Measurements from ENCODE around the gene PIK3AP1. TPM values are rescaled to one million over a fixed set of nuclear protein-coding genes. Genes with fewer than 3 reads are reported as not detected.
A peak's percentile ranks its signal among the peaks of the same experiment; 100 is the strongest.

PIK3AP1 gene
- total RNA-seq, 1 donor from 2014 or later, result not detected

- DNase-seq, result no peak
Observed at GRCh38 chr10:96641396-96642295, 78.7 kb downstream of the PIK3AP1 start.

- no peak for DNase-seq
Observed at GRCh38 chr10:96639899-96640298, 80.4 kb downstream of the PIK3AP1 start.

GRCh38 chr10:96638696-96639095 is 81.6 kb downstream of the PIK3AP1 start:
- no peak for DNase-seq

- no peak for DNase-seq
Observed at GRCh38 chr10:96638120-96638519, 82.2 kb downstream of the PIK3AP1 start.

- DNase-seq, result no peak
Observed at GRCh38 chr10:96637709-96638108, 82.6 kb downstream of the PIK3AP1 start.

- DNase-seq, result no peak
Observed at GRCh38 chr10:96636551-96636950, 83.8 kb downstream of the PIK3AP1 start.

GRCh38 chr10:96632974-96633710 is 87.2 kb downstream of the PIK3AP1 start:
- DNase-seq, result no peak

GRCh38 chr10:96627292-96627691 is 93.0 kb downstream of the PIK3AP1 start:
- no peak for DNase-seq

GRCh38 chr10:96626795-96627194 is 93.5 kb downstream of the PIK3AP1 start:
- no peak for DNase-seq

- DNase-seq, result no peak
Observed at GRCh38 chr10:96625173-96625572, 95.1 kb downstream of the PIK3AP1 start.

GRCh38 chr10:96622013-96622787 is 98.1 kb downstream of the PIK3AP1 start:
- DNase-seq, result no peak

- no peak for DNase-seq
Observed at GRCh38 chr10:96619796-96620773, 100.2 kb downstream of the PIK3AP1 start.

GRCh38 chr10:96619120-96619519 is 101.2 kb downstream of the PIK3AP1 start:
- no peak for DNase-seq

GRCh38 chr10:96618653-96619052 is 101.7 kb downstream of the PIK3AP1 start:
- DNase-seq, result no peak

GRCh38 chr10:96616961-96617360 is 103.4 kb downstream of the PIK3AP1 start:
- DNase-seq, result no peak

GRCh38 chr10:96614515-96614914 is 105.8 kb downstream of the PIK3AP1 start:
- peak; percentile 69 for DNase-seq

- DNase-seq, result no peak
Observed at GRCh38 chr10:96613576-96613975, 106.7 kb downstream of the PIK3AP1 start.

GRCh38 chr10:96612055-96612830 is 108.1 kb downstream of the PIK3AP1 start:
- no peak for DNase-seq

GRCh38 chr10:96610817-96611216 is 109.5 kb downstream of the PIK3AP1 start:
- DNase-seq, result no peak

GRCh38 chr10:96609510-96609909 is 110.8 kb downstream of the PIK3AP1 start:
- DNase-seq, result no peak

GRCh38 chr10:96608805-96609204 is 111.5 kb downstream of the PIK3AP1 start:
- no peak for DNase-seq
